Stimulated activated naive CD4-positive, alpha-beta T cell (primary cell): ENCODE data around the gene GPR39.

ENCODE experiments used
- DNase-seq, 6 experiments: peaks; one replicate each; lab custom pipeline; 2025; lab: John Stamatoyannopoulos, UW

GPR39 gene

DNA sequence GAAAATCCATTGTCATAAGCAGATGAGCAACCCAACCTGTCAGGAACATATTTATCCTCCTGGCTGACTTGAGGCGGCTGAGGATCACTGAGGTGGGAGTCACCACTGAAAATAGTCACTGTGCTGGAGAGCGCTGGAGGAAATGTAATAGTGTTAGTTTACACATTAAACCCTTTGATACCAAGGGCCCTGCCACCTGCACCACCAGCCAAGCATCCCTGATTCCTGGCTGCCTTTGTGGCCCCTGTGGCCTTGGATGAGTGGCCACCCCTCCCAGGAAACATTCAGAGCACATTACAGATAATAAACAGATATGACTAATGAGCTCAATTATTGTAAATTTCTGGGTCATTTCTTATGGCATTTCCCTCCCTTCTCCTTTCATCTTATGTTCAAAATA is 147.5 kb downstream of the GPR39 start:
- no peak for DNase-seq

DNA sequence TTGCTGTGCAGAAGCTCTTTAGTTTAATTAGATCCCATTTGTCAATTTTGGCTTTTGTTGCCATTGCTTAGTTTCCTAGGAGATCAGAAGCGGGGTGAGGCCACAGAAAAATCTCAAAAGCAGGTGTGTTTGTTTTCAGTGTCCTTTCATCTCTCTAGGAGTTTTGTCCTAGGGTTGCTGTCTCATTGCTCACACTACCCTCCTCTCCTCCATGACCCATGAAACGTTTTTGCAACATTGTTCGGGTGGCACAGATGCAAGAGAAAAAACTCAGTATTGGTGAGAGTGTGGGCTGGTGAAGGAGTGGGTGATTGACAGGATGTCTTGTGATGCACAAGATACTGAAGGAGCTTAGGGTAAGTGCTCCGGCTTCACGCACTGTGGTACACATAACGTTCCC is 149.8 kb downstream of the GPR39 start:
- no peak for DNase-seq

DNA sequence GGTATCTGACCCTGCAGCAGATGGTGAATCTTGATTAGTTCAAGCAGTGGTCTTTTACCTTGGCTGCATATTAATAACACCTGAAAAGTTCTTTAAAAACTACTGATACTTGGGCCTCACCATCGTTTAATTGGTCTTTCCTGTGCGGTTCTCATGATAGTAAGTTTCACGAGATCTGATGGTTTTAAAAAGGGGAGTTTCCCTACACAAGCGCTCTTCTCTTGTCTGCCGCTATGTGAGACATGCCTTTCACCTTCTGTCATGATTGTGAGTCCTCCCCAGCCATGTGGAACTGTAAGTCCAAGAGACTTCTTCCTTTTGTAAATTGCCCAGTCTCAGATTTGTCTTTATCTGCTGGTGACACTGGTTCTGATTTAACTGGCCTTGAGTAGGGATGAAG is 151.1 kb downstream of the GPR39 start:
- no peak for DNase-seq

DNA sequence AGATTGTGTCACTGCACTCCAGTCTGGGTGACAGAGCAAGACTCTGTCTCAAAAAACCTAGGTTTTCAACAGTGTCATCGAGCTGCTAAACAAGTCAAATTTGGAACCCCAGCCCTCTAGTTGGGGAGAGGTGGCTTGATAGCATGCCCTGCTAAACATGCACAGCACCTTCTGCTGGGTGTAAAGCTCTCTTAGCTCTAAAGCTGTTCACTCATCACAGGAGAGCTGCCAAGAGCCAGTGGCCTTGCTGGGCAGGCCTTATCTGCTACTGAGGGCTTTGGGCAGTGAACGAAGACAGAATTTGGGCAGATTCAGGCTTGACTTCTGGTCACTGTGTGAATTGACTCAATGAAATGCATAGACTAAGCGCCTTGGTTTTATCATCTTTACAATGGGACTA is 152.1 kb downstream of the GPR39 start:
- DNase-seq = no peak

DNA sequence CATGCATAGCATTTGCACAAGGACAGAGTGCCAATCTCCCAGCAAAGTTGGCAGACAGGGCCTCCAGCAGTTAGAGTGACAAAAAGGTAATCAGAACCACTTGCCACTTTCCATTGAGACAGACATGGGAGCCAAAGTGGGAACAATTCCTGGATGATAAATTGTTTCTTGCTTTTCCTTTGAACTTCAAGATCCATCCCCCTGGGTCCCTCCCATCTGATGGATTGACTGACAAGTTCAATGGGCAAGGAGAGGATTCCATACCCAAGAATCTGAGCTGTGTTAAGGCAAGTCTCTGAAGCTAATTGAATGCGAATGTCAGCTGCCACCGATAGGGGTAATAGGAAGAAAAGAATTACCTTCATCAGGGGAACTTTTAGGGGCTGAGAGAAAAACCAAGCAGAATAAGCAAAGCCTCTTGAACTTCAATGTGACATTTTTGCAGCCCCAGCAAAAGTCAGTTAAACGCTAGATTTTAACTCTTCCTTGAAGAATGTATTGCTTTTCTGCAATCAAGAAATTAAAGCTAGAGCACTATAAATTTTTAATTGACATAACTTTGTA is 156.9 kb downstream of the GPR39 start:
- DNase-seq = no peak

DNA sequence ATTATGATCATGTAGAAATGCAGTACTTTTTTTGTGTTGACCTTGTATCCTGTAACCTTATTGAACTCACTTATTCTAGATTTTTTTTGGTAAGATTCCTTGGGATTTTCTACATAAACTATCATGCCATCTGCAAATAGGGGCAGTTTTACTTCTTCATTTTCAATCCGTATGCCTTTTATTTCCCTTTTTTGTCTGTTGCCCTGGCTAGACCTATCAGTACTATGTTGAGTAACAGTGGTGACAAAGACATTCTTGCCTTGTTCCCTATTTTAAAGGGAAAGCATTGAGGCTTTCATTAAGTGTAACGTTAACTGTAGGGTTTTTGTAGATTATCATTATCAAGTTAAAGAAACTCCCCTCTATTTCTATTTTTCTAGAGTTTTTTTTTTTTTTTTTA is 161.1 kb downstream of the GPR39 start:
- no peak for DNase-seq

DNA sequence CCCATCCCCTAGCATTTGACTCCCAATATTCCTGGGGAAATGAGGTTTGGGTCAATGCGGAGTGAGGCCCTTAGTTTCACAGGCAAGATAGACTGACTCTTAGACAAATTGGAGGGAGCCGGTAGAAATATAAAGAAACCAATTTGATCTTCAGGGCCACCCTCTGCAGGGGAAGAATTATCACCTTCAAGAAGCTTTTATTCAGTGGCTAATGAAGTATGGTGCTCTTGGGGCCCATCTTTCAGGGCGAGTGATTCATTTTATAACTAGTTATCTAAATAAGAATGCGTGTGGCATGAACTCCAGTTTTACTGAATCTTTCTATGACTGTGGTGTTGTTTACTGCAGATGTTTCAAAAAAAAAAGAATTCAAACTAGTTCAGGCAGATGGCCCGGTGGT is 165.0 kb downstream of the GPR39 start:
- no peak for DNase-seq

DNA sequence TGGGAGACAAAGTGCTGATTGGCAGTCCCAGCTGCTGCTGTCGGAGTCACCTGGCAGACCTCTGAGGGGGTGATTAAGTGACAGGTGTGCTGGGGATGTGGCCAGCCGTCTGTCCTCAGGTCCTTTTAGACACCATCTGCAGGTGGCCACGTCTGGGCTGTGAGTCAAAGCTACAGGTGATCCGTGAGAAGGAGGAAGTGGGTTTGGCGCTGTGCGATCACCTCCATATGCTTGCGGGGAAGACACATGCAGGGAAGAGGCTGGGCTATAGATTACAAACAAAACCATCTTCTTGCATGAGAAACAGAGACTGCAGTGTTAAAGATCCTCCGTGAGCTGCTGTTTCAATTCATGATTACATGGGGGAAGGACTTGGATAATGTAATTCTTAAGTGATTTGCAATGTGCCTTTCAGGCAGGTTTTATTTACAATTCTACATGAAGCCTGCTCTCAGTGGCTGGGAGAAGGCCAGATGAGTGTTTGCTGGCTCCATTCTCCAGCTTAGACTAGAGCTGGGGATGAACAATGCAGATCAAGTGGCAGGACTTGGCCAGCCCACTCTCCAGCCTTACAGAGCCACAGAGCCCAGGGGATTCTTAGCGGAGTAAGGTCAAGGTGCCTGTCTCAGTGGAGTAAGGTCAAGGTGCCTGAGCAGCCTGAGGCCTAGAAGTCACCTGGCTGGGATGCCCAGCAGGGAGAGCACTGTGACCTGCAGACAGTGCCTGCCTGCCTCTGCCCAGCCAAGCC is 165.6 kb downstream of the GPR39 start:
- DNase-seq = no peak

DNA sequence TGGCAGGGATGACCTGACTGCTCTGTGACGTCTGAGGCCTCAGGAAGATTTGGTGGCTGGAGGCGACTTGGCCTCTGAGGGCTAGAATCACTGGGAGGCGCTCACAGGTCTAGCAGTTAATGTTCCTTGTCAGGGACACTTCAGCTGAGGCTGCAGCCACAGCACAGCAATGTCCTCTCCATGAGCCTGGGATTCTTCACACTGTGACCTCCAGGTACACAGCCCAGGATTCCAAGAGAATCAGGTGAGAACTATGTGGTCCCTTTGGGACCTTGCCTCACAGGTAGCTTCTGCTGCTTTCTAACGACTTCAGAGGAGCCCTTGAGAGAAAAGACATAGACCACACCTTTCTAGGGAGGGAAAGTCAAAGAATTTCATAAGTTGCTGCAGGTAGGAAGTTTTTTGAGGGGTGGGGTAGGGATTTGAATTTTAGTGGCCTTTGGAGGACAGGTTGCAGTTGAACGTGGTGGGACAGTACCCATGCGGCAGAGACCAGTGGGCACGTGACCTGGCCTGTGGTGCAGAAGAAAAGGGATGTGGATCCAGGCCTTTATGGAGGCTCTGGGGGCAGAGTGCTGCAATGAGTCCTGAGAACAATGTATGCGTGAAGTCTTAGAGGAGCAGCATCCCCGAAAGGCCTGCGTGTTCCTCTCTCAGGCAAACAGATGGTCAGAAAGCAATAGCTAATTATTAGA is 167.2 kb downstream of the GPR39 start:
- no peak for DNase-seq

DNA sequence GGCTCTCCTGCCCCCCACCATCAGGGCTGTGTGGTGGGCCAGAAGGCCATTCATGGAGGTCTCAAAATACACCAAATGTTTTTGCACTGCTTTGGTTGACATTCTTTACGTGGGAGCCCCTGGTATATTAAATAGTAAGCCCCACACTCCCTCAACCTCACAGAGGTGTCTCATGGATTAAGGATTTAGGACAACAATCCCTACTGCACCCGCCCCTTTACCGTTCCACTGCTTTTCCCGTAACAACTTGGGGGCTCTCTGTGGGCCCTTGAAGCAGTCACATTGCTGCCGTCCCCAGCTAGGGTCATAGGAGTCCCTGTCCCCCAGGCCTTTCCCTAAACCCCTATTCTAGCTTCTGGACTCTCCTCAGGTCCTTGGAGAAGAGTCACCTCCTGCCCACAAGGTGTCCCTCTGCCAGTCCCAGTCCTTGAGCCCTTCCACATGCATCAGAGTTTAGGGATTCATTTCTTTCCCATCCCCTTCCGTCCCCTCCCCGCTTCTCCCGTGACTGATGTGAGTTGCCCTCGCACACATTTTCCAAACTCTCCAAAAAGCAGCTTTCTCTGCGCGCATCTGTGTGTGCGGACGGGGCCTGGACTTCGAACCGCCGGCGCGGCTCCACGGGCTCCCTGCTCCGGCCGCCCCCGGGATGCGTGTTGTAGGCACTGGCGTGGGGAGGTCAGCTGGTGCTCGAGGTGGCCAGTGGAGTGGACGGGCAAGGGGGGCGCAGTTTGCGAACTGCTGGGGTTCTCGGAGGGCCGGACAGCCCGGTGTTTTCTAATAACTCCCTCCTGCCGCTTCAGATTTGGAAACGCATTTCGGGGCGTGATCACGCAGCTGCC is 168.6 kb downstream of the GPR39 start:
- DNase-seq = no peak

DNA sequence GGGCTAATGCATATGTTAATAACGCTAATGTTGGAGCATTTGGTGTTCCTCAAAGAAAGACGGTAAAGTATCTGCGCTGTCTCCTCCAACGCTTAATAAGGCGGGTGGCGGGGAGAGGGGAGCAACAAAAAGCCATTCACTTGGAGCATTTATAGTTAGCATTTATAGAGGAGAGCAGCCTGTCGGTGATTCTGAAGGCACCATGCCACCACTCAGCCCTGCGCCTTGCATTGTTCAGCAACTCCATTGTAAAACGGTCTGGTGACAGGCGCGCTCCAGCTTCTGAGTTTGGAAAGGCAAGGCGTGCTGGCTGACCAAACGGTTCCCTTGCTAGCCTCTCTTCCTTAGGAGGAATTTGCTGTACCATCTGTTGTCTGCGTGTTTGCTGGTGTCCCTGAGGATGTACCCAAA is 169.5 kb downstream of the GPR39 start:
- no peak for DNase-seq

DNA sequence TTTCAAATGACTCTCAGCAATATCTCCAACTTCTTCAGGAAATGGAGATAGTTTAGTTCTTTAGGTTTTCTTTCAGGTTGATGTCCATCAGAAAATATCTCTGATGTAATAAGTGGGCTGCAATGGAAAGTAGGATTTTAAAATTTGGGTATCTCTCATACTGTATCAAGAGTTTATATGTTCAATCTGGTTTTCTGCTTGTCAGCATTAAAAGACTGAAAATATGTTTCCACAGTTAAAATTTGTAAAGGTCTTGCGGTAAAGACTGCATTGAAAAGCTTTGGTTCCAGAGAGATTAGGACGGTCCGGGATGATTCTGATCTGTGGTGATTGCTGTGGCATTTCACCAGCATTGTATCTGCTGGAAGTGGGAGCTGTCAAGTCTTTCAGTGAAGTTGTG is 170.2 kb downstream of the GPR39 start:
- no peak for DNase-seq

DNA sequence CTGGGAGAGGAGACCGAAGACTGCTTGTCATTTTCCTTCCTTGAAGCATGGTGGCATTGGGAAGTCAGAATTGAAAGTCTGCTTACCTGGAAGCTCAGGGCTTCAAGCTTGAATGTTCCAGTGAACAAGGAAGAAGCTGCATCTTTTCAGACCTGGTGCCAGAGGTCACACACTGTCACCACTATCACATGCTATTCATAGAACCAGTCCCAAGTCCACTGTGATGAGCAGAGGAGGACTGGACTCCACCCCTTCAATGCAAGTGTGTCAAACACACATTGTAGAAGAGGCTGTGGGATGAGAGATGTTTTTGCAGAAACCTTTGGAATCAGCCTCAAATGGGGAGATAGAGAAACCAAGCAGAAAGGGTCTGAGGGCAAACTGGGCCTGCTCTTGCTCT is 172.0 kb downstream of the GPR39 start:
- DNase-seq = no peak

DNA sequence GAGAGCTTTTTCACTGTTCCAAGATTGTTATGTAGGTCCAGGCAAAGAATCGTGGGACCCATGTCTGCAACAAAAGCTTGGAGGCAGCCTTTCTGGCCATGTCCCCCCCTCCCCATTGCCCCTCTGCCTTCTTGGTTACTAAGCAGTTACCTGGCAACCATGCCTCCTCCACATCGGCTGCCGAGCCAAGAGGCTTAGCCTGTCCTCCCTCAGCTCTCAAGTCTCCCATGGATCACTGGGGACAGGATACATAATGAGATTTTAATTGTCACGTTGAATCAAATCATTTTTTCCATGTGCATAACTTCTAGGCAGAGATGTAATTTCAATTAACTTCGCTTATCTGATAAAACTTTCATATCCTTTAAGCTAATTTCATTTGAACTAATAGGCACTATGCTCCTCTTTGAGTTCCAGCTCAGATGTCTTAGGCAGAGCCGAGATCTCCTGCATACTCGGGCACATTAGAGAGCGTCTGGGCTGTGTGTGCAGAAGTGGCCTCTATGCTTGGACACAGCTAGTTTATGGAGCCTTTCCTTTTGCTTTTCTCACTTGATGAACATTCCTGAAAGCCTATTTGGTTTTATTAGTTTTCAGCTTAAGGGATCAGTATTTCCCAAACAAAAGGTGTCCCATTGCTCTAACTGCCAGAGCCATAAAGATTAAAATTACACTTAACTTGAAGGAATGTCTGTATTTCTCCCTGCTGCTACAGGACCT is 172.7 kb downstream of the GPR39 start:
- no peak for DNase-seq

DNA sequence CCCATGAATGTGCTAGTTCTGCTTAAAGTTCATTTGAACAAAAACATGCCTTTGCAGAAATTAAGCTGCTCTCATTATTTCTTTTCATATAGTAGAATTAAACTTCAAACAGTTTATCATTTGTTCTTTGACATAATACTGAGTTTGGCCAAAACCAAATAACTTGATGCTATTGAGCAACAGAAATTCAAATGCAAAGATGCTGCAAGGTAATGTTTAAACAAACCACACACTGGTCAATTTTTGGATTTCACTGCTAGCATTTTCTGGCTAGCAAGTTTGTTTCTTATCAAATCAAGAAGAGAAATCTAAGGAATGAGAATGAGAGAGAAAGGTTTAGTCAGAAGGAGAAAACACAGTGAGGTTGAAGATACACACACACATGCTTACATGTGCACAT is 173.4 kb downstream of the GPR39 start:
- no peak for DNase-seq

DNA sequence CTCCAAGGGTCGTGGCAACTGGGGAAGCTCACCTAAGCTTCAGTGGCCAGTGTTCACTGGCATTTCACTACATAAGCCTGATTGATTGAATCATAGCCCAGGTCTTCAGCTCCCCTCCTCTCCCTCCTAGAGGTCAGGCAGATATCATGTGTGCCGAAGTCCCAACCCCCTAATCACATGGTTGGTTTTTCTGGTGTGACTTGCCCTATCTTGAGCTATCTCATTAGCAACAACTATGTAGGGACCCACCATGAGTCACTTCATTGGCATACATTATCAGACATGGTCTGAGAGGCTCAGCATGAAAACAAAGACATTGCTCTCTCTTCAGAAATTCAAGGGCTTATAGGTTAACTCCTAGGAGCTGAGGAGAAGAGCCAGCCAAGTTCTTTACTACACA is 176.6 kb downstream of the GPR39 start:
- no peak for DNase-seq

DNA sequence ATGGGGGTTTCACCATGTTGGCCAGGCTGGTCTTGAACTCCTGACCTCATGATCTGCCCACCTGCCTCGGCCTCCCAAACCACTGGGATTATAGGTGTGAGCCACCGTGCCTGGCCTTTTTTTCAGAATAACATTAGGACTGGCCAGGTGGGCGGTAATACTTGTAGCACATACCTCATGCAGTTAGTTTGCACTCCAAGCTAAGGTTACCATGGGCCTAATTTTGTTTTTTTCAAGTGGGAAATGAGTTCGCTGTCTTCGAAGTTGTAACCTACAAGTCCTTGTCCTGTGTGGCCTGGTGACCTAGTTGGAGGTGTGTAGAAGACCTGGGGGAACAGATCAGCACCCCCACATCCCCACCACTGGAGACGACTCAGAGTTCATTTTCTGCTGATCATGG is 178.6 kb downstream of the GPR39 start:
- no peak for DNase-seq

DNA sequence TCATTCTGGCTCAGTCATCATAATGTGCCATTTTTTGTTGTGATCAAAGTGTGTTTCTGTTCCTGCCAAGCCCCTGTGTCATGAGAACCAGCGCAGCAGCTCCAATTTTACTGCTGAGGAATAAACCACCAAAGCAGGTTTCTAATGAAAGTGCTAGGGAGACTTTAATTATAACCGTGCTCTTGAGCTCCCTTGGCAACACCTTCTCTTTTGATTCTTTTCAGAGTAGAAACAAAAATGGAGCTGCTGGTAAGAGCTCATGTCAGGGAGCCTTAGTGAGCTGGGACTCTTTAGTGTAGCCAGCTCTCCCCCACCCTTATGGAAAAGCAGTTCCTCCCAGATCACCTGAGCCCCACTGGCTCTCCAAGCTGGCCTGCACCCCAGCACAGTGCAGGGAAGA is 179.1 kb downstream of the GPR39 start:
- DNase-seq = no peak

DNA sequence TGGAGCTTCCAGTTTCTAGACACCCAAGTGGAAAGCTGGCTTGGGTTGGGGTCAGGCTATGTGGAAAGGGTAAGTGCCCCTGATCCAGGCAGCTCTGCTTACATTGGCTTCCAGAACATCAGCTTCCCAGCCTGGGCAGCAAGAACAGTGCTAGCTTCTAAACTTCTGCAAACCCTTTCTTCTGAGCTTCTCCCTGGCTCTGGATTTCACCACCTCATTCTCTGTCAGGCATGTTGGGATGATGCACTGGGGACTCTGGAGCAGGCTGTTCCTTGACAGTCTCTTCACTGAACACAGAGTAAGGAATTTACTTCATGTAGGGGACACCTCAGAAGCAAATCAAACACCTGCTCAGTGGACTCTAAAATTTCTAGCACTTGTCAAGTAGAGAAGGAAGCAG is 180.6 kb downstream of the GPR39 start:
- DNase-seq = no peak

DNA sequence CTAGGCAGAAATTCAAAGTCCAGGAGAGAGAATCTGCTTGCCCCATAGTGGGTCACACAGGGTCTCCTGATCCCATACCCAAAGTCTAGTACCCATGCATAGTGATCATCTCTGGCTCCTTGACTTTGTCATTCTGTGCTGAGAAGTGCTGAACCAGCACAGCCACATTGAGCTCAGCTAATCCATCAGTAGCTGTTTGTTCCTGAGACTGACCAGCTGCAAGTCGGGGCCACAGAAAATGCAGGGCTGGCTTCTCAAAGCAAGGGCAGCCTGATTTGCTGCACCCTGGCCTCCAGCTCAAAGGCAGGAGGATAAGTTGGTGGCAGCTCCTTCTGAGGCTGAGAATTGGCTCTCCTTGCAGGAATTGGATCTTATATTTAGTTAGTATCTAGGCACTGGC is 181.2 kb downstream of the GPR39 start:
- no peak for DNase-seq

DNA sequence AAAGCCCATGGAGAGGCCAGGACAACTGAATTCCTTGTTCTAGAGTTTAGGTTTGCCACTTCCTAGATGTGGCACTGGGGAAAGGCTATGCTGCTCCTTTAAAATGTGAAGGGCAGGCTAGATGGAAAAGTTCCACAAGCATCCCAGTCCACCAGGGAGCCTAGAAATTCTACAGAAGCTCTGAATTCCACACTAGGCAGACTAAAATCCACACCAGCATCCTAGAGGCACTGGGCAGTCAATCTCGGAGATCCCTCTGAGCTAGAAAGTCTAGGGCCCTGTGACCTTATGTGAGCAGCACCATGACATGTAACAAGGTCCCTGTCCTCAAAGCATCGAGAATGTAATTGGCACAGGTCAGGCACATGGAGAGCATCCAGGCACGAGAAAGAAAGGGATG is 181.9 kb downstream of the GPR39 start:
- DNase-seq = no peak

DNA sequence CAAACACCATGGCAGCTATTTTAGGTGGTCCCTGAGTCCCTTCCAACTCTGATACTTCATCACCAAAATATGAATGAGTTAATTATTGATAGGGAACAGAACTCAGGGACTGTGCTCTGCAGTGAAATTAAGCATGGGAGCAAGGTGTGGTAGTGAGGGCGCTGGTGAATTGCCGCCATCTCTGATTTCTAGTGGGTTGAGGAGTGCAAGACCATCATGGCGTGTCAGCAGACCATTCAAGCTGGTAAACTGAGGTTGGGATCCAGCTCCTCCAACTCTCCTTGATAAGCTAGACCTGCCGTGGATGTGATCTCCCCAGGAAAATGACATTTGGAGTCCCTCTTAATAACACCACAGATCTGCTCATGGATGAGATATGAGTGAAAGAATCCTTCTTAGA is 183.0 kb downstream of the GPR39 start:
- no peak for DNase-seq
